GM19238 (cell line): ENCODE data around the gene NCCRP1.
"Not testable (repeated sequence)": the region's sequence is repeated elsewhere in the genome, so short reads cannot be mapped to it uniquely, and the experiment has no call there.

Experiments
- DNase-seq: peaks from one replicate; pipeline ENCODE4 v3.0.0; 2011; ENCODE audit warnings: low spot score; ENCODE audit not compliant: insufficient read length

Gene NCCRP1

DNA sequence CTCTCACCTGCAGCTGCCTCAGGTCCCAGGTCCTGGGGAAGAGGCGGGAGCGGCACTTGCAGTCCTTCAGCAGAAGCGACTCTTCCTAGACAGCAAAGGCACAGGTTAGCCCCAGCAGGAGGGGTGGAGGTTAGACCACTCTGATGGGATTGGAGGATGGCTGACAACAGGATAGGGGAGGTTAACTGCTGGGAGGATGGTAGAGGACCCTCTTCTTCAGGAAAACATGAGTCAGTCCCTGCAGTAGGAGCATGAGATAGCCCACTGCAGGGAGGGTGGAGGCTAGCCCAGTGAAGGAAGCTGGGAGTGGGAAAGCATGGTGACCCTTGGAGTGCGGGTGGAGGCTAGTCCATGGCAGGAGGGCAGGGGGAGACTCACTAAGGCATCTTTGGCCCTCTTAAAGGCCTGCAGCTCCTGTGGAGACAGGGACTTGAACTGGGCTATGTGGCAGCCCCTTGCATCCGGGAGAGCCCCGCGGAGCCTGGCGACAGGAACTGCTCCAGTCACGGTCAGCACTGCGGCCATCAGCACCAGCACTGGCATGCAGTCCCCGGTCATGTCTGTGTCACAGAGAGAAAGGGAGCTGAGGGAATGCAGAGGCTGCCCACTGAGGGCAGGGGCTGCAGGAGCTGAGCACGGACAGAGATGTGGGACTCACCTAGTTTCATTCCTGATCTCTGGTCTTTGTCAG lies 47.8 kb downstream of the NCCRP1 start, which contains the start of gene IFNL3:
Gene IFNL3, minus strand, starts transcription at position 597 of the 691 bp plus-strand sequence. Its CDS starts 39 bp downstream, at position 558.
- DNase-seq: not testable (repeated sequence)

DNA sequence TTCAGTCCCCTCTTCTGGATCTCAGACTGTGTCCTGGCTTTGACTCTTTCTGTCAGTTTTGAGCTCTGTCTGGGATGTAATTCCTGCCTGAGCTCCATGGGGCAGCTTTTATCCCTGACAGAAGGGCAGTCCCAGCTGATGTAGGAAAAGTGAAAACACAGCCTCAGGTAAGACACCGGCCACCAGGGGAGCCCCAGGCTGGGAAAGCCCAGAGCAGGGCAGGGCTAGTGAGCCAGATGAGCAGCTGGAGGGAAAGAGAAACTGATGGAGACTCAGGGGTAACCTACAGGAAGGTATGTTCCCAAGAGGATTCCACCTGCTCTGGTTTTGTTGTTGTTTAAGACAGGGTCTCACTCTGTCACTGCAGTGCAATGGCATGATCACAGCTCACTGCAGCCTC lies 48.4 kb downstream of the NCCRP1 start:
- not testable (repeated sequence) for DNase-seq

DNA sequence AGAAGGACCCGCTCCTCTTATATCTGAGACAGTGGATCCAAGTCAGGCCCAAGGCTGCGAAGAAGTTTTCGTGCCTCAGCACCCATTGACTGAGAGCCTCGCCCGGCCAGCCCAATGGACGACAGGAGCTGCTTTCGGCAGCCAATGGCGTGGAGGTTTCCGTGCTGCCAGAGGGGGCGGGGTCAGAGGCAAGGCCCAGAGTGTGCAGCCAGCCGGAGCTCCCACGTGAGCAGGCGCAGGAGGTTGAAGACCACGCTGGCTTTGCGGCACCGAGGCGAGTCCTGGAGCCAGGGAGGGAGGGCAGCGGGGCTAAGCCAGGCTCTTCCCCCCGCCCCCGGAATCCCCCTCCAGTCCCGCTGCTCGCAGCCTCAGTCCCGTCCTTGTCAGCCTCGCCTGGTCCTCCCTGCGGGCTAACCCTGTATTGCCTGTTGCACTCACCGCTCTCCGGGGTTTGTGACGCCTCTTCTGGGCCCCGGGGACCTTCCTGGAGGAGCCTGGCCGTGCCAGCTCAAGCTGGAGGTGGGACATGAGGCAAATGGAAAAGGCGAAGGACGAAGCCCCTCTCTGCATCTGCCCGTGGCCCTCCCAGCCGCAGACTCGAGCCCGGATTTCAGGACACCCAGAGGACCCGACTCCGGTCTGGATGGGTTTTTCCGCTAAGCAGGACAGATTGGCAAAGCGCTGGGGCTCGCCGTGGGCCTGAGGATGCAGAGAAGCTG lies 50.3 kb downstream of the NCCRP1 start:
- no peak for DNase-seq

DNA sequence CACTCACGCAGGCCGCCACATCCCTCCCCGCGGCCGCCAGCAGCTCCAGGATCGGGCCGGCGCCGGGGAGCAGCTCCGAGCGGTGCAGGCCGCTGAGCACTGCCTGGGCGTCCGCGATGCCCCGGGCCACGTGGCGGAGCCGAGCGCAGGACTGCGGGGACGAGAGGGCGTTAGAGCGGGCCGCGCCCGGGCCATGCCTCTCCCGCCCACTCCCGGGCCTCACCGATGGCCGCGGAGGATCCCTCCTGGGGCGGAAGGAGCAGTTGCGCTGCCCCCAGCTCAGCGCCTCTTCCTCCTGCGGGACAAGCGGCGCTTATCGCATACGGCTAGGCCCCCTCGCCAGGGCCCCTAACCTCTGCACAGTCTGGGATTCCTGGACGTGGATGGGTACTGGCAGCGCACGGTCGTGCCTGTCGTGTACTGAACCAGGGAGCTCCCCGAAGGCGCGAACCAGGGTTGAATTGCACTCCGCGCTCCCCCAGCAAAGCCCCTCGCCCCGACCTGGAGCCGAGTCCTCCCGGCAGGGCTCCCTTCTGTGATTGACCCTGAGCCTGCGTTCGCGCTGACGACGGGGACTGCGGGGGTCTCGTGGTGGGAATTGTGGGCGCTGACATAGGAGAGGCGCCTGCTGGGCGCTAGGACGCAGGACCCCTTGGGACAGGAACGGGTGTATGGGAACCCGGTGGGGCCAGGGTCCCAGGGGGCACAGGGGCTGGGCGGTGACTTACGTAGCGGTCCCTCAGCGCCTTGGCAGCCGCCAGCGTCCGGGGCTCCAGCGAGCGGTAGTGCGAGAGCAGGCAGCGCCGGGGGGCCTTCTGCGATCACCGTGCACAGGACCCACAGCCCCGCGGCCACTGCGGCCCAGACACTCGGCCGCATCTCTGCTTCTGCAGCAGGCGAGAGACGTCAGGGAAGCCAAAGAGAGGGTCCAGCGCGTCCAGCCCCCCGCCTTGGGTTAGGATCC lies 51.2 kb downstream of the NCCRP1 start:
- DNase-seq: no peak

- no peak for DNase-seq
Measured at GRCh38 chr19:39248806-39249205, 52.0 kb downstream of the NCCRP1 start, which contains the start of gene IFNL4. Gene IFNL4, minus strand, starts transcription at chr19:39248856.

DNA sequence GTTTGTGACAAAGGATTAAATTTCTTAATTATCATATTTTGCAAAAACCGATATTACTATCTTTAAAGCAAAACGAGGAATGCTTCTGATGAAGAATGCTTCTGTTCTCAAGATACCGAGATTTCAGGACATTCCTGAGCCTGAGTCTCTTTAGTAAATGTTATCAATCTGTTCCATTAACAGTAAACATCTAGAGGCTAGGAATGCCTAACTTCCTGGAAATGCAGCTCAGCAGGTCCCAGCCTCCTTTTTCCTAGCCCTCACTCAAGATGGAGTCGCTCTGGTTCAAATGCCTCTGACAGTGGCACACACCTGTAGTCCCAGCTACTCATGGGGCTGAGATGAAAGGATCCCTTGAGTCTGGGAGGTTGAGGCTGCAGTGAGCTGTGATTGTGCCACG lies 54.3 kb downstream of the NCCRP1 start:
- no peak for DNase-seq
